GM06990 (cell line): ENCODE data around the gene WRNIP1.

Experiments
- DNase-seq: peaks from one replicate; pipeline ENCODE4 v3.0.0-alpha.2; 2011; ENCODE audit not compliant: insufficient read length; ENCODE audit errors: extremely low read depth
- H3K27me3 ChIP-seq: replicated peaks from 2 replicates; pipeline ENCODE4 v1.6.0; 2011; ENCODE audit warnings: low read length; ENCODE audit not compliant: control insufficient read depth, insufficient read depth
- H3K36me3 ChIP-seq: 2 replicates; pipeline ENCODE4 v1.5.1; 2011; ENCODE audit warnings: low read length; ENCODE audit not compliant: control insufficient read depth, insufficient read depth
- H3K4me3 ChIP-seq: replicated peaks from 2 replicates; pipeline ENCODE4 v1.5.1; 2011; ENCODE audit warnings: low read depth, mild to moderate bottlenecking, control low read depth, low read length
- TF ChIP-seq, protein P1 (sequence below): IDR thresholded peaks from 2 replicates; pipeline ENCODE4 v1.5.1; 2011; ENCODE audit warnings: low read length, control low read depth, mild to moderate bottlenecking, inconsistent platforms; ENCODE audit not compliant: insufficient read depth, poor library complexity, severe bottlenecking

WRNIP1 gene

DNA sequence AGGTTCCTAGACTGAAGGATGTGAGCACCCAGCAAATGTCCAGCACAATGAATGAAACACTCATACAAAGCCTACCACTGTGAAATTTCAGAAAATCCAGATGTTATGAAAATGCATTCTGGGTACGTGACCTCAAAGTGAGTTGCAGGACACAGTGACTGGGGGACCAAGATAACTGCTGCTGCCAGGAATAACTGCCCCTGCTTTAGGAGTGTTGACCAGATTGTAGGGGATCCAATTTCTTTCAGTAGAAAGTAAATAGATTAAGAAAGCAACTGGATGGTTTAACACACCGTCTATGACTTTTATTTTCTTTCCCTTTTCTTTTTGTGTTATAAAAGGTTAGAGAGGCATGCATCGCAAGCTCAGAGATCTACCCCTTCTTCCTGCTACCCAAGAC lies 44.0 kb upstream of the WRNIP1 start:
- TF ChIP-seq, protein P1, sequence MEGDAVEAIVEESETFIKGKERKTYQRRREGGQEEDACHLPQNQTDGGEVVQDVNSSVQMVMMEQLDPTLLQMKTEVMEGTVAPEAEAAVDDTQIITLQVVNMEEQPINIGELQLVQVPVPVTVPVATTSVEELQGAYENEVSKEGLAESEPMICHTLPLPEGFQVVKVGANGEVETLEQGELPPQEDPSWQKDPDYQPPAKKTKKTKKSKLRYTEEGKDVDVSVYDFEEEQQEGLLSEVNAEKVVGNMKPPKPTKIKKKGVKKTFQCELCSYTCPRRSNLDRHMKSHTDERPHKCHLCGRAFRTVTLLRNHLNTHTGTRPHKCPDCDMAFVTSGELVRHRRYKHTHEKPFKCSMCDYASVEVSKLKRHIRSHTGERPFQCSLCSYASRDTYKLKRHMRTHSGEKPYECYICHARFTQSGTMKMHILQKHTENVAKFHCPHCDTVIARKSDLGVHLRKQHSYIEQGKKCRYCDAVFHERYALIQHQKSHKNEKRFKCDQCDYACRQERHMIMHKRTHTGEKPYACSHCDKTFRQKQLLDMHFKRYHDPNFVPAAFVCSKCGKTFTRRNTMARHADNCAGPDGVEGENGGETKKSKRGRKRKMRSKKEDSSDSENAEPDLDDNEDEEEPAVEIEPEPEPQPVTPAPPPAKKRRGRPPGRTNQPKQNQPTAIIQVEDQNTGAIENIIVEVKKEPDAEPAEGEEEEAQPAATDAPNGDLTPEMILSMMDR = no peak
- no peak for DNase-seq
- Histone ChIP-seq H3K36me3 (no peaks in the 10 kb centered on the region), H3K27me3 (no peaks in the 10 kb centered on the region; the same call in 1 of the 2 replicates), H3K4me3 (no peak overlapping the region)

DNA sequence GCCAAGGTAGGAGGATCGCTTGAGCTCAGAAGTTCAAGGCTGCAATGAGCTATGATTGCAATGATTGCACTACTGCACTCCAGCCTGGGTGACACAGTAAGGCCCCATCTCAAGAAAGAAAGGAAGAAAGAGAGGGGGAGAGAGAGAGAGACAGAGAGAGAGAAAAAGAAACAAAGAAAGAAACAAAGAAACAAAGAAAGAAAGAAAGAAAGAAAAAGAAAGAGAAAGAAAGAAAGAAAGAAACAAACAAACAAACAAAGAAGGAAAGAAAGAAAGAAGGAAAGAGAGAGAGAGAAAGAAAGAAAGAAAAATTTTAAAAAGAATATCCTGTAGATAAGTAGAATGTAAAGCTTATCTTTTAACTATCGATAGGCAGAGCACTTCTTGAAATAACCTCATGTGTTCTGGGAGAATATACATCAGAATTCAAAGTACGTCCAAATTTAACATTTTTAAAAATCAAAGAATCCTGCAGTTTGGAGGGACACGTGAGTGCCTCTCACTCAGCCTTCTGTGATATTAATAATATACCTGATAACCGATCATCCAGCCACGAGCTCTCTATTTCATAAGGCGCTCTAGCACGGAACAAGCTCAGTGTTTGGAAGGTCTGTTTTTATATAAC lies 39.7 kb upstream of the WRNIP1 start:
- H3K27me3 ChIP-seq = no peaks in the 10 kb centered on the region
- TF ChIP-seq, protein P1 = no peak
- H3K36me3 ChIP-seq = no peaks in the 10 kb centered on the region
- DNase-seq = no peak
- no peak overlapping the region for H3K4me3 ChIP-seq

DNA sequence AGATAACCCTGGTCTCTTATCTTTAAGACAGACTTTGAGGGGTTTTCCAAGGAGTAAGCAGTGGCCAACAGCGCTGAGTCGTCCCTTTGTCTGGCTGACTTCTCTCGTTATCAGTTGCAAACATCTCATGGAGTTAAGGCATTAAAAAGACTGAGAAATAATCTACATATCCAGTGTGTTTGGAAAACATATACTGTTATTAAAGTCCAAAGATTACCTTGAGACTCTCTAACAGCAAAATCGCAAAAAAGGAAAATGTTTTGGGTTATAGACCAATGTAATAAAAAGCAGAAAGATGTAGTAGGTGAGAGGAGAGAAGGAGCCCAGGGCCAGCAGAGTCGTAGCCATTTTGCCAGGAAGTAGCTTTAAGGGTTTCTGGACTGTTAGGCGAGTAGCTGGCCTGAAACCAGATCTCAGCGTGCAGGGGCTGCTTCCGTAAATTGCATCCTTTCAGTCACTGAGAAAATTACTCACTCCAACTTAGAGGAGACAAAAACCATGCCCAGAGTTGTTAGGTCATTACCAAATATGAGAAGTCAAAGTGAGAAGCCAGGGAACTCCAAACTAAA lies 39.1 kb upstream of the WRNIP1 start:
- no peaks in the 10 kb centered on the region for H3K36me3 ChIP-seq
- TF ChIP-seq, protein P1 = no peak
- DNase-seq = peak; percentile 16
- no peaks in the 10 kb centered on the region for H3K27me3 ChIP-seq
- no peak overlapping the region for H3K4me3 ChIP-seq

DNA sequence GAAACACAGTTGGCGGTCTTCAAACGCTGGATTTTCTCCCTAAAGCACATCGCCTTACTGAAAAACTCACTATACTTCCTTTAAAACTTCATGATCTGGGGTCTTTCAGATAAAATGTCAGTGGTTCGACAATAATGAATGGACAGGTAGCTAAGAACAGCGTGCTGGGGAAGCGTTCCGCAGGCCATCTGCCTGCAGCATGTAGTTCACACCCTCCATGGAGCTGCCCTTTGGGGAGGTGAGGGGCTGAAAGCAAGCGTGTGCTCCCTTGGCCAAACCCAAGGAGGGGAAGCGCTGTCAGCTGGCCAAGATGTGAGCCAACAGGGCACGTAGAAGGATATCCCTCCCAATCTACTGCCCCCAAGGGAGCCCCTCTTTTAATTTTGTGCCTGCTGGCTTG lies 35.3 kb upstream of the WRNIP1 start:
- no peak for DNase-seq
- Histone ChIP-seq H3K36me3 (no peaks in the 10 kb centered on the region), H3K27me3 (no peaks in the 10 kb centered on the region; the same call in 1 of the 2 replicates), H3K4me3 (no peak overlapping the region)
- TF ChIP-seq, protein P1 = no peak

DNA sequence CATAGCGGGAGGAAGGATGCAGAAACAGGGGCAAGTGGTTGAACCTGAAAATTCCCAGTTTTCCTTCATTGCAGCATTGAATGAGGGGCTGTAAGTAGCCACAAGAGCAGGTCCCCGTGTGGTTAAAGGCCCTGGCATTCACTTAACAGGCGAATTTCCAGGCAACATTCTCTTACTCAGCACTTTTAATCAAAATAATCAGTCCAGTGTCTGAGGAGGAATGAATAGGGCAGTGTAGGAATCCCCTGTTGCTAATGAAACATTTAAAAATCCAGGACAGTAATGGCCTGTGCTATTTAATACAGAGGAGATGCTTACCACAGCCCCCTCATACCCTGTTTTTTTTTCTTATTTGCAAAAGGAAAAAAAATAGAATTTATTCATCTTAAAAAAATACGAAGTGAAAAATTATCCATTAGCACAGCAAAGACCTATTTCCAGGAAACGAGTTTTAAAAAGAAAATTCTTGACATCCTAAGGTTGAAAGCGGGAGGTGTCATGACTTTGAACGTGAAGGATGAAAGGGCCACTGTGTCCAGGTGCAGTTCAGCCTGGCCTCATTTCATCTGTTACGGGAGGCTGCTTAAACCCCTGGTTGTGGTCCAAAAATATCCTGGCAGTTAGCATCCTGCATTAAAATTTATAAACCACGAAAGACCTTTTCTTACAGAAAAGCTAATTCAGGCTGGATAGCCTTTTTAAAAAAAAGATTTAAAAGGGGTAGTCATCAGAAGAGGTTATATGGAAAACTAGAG lies 34.7 kb upstream of the WRNIP1 start:
- TF ChIP-seq, protein P1 = no peak
- DNase-seq = no peak
- Histone ChIP-seq H3K27me3 (no peaks in the 10 kb centered on the region; the same call in 1 of the 2 replicates), H3K36me3 (no peaks in the 10 kb centered on the region), H3K4me3 (no peak overlapping the region)
